Measurements from ENCODE around the gene RAP1GAP.

GRCh38 chr1:21585037-21585436, 84.1 kb downstream of the RAP1GAP start:
- TF ChIP-seq EZH2 (IDR thresholded peaks at IDR 0.05; ENCODE audit: insufficient read depth, poor library complexity, severe bottlenecking) (no peak), EZH2phosphoT487 (IDR thresholded peaks at IDR 0.05; ENCODE audit: insufficient read depth, low read depth) (no peak)
